ENCODE results near the gene ASTN2.

The ASTN2 gene

DNA sequence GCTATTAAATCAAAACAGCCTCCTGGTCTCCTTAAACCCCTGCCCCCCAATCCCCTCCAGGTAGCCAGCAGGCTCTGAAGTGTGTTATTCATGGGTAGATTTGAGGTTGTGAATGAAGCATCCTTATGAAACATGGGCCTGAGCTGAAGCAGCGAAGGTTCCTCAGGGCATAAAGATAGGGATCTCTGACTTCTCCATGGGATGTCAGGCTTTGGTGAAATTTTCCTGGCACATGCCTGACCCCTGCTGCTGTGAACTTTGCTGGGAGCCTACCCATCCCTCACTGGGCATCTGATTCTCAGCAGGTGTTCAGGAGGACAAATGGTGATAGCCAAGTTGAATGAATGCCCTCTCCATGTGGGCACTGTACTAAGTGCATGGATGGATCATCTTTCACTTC is 250.3 kb downstream of the ASTN2 start:
- TF ChIP-seq, protein P1, sequence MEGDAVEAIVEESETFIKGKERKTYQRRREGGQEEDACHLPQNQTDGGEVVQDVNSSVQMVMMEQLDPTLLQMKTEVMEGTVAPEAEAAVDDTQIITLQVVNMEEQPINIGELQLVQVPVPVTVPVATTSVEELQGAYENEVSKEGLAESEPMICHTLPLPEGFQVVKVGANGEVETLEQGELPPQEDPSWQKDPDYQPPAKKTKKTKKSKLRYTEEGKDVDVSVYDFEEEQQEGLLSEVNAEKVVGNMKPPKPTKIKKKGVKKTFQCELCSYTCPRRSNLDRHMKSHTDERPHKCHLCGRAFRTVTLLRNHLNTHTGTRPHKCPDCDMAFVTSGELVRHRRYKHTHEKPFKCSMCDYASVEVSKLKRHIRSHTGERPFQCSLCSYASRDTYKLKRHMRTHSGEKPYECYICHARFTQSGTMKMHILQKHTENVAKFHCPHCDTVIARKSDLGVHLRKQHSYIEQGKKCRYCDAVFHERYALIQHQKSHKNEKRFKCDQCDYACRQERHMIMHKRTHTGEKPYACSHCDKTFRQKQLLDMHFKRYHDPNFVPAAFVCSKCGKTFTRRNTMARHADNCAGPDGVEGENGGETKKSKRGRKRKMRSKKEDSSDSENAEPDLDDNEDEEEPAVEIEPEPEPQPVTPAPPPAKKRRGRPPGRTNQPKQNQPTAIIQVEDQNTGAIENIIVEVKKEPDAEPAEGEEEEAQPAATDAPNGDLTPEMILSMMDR (conservative IDR thresholded peaks at IDR 0.05; ENCODE audit: low read depth, low read length), result no peak
- Histone ChIP-seq H3K9ac (no peak overlapping the region), H3K27ac (no peak overlapping the region), H3K79me2 (ENCODE audit: insufficient read depth, low read depth) (no peaks in the 10 kb centered on the region), H4K20me1 (ENCODE audit: insufficient read depth) (no peaks in the 10 kb centered on the region), H3K27me3 (ENCODE audit: insufficient read depth, low read depth) (no peaks in the 10 kb centered on the region), H2AFZ (ENCODE audit: low read depth) (no peak overlapping the region), H3K4me3 (IDR thresholded peaks at IDR 0.05; ENCODE audit: insufficient read depth, low read depth, low read length) (no peak overlapping the region), H3K36me3 (ENCODE audit: insufficient read depth) (no peaks in the 10 kb centered on the region), H3K4me2 (no peak overlapping the region), H3K4me1 (ENCODE audit: low read depth, poor library complexity, severe bottlenecking) (no peaks in the 10 kb centered on the region)

DNA sequence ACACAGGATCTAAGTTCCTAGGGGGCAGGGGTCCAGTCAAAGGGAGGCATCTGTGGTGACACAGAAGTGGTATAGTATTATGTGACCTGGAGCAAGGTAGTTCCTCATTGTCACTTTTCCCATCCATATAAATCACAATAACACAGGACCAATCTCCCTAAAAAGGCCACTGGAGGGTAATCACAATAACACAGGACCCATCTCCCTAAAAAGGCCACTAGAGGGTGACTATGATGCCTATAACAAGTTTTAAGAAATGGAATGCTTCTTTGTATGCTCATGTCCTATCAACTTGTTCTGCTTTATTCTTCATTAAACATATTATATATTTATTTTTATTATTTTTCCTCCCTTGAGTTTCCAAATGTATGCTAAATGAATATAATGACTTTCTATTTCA is 254.6 kb downstream of the ASTN2 start:
- Histone ChIP-seq H3K9ac (no peak overlapping the region), H3K79me2 (ENCODE audit: insufficient read depth, low read depth) (no peaks in the 10 kb centered on the region), H3K36me3 (ENCODE audit: insufficient read depth) (no peaks in the 10 kb centered on the region), H3K4me3 (IDR thresholded peaks at IDR 0.05; ENCODE audit: insufficient read depth, low read depth, low read length) (no peak overlapping the region), H3K4me2 (no peak overlapping the region), H3K27ac (no peak overlapping the region), H3K27me3 (ENCODE audit: insufficient read depth, low read depth) (no peaks in the 10 kb centered on the region), H3K4me1 (ENCODE audit: low read depth, poor library complexity, severe bottlenecking) (no peaks in the 10 kb centered on the region), H2AFZ (ENCODE audit: low read depth) (no peak overlapping the region), H4K20me1 (ENCODE audit: insufficient read depth) (no peaks in the 10 kb centered on the region)
- TF ChIP-seq, protein P1 (conservative IDR thresholded peaks at IDR 0.05; ENCODE audit: low read depth, low read length), result peak; percentile 31

DNA sequence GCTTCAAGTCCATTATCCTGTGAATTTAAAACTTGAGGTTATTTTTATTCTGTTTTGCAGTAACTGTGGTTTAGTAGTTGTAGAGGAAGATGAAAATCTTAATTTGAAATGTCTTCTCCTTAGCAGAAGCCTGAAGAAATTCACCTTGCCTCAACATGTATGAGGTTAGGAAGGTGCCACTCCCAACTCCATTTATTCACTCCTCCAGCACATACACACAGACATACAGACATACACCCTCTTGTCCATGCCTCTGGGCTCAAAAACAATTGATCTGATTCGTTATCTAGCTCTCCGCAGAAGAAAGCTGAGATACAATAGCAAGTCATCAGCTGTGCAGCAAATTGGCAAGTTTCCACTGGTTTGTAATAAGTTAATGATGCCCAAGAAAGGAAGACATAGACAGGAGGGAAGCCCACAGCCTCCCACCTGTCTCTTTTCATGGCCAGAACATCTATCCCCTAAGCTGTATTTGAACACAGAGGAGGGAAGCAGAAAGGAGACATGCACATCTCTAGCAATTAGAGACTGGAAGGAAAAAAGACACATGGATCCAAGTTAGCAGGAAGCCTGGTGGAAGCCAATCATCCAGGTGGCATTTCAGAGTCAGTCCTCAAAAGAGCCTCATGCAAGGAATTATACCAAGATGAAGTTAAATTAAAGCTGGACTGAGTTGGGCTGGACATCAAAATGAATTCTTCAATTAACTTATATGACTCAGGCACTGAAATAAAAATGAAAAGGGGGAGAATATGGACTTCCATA is 257.9 kb downstream of the ASTN2 start:
- Histone ChIP-seq H4K20me1 (ENCODE audit: insufficient read depth) (no peaks in the 10 kb centered on the region), H3K27ac (no peak overlapping the region), H3K36me3 (ENCODE audit: insufficient read depth) (no peaks in the 10 kb centered on the region), H2AFZ (ENCODE audit: low read depth) (no peak overlapping the region), H3K9ac (no peak overlapping the region), H3K27me3 (ENCODE audit: insufficient read depth, low read depth) (no peaks in the 10 kb centered on the region), H3K4me1 (ENCODE audit: low read depth, poor library complexity, severe bottlenecking) (no peaks in the 10 kb centered on the region), H3K4me3 (IDR thresholded peaks at IDR 0.05; ENCODE audit: insufficient read depth, low read depth, low read length) (no peak overlapping the region), H3K4me2 (no peak overlapping the region), H3K79me2 (ENCODE audit: insufficient read depth, low read depth) (no peaks in the 10 kb centered on the region)
- TF ChIP-seq, protein P1 (conservative IDR thresholded peaks at IDR 0.05; ENCODE audit: low read depth, low read length), result no peak

DNA sequence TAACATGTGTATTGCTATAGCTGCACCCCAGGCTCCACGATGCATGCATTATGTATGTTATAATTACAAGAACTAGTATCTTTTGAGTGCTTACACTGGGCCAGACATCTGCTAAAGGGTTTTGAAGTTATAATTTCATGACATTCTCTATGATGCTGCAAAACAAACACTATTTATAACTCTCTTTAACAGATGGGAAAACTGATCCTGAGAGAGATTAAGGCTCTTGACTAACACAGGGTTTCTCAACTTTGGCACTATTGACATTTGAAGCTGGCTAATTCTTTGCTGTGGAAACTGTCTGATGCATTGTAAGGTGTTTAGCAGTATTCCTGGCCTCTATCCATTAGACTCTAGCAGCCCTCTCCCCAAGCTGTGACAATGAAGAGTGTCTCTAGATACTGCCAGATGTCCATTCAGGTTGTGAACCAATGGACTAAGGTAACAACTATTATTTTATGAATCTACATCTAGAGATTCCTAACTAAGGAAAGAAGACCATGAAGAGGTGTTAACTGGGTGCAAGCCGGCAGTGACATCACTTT is 258.6 kb downstream of the ASTN2 start:
- H3K36me3 ChIP-seq (ENCODE audit: insufficient read depth), result no peaks in the 10 kb centered on the region
- H4K20me1 ChIP-seq (ENCODE audit: insufficient read depth), result no peaks in the 10 kb centered on the region
- no peak overlapping the region for H3K27ac ChIP-seq

More for the DNA sequence above, 258.6 kb downstream of the ASTN2 start:
- Histone ChIP-seq H3K27me3 (ENCODE audit: insufficient read depth, low read depth) (no peaks in the 10 kb centered on the region), H3K4me1 (ENCODE audit: low read depth, poor library complexity, severe bottlenecking) (no peaks in the 10 kb centered on the region), H2AFZ (ENCODE audit: low read depth) (no peak overlapping the region), H3K4me3 (IDR thresholded peaks at IDR 0.05; ENCODE audit: insufficient read depth, low read depth, low read length) (no peak overlapping the region), H3K4me2 (no peak overlapping the region), H3K79me2 (ENCODE audit: insufficient read depth, low read depth) (no peaks in the 10 kb centered on the region), H3K9ac (no peak overlapping the region)
- TF ChIP-seq, protein P1 (conservative IDR thresholded peaks at IDR 0.05; ENCODE audit: low read depth, low read length), result no peak
